Thyroid gland (tissue), 4 donors: ENCODE results near the gene GALNT15. TPM values are rescaled to one million over a fixed set of nuclear protein-coding genes. Genes with fewer than 3 reads are reported as not detected.

Experiments
- DNase-seq, 2 donors: peaks; one replicate each; pipeline ENCODE4 v3.0.0-alpha.2; 2019
- H3K27ac ChIP-seq, 3 donors: fragments of 200-600 bp; sonication (generic); 1 replicate in 2 of 3; 2 replicates in 1 of 3; pipeline ENCODE4 v1.5.1; 2016 to 2019; ENCODE audit warnings: mild to moderate bottlenecking in 1 of 3, moderate library complexity in 1 of 3
- H3K27me3 ChIP-seq: fragments of 200-600 bp; sonication (generic); one replicate; pipeline ENCODE4 v1.5.1; 2019
- H3K36me3 ChIP-seq, 2 donors: fragments of 200-600 bp; sonication (generic); one replicate each; pipeline ENCODE4 v1.5.1; 2016 to 2019
- H3K4me1 ChIP-seq, 2 donors: fragments of 200-600 bp; sonication (generic); one replicate each; pipeline ENCODE4 v1.5.1; 2017 to 2019
- H3K4me3 ChIP-seq, 3 donors: fragments of 200-600 bp; sonication (generic); replicated peaks in 1 of 3; 1 replicate in 2 of 3; 2 replicates in 1 of 3; pipeline ENCODE4 v1.5.1; 2016; ENCODE audit warnings: mild to moderate bottlenecking in 1 of 3
- H3K9me3 ChIP-seq: fragments of 200-600 bp; sonication (generic); one replicate; pipeline ENCODE4 v1.5.1; 2017
- POLR2A ChIP-seq, 2 donors: fragments of 450-650 bp; IDR thresholded peaks; one replicate each; pipeline ENCODE4 v1.6.1; 2017; ENCODE audit warnings: antibody characterized with exemption in 2 of 2, mild to moderate bottlenecking in 2 of 2, moderate library complexity in 1 of 2
- WGBS, 2 donors: methylation state at CpG; one replicate each; pipeline ENCODE4 v1.1.5; 2017; 5-methylcytosine and 5-hydroxymethylcytosine counted together
- intact Hi-C: fragments of 100-400 bp; cut with DNase I; formaldehyde crosslinking; loops from one replicate; pipeline ENCODE4 v1.15.1; 2023
- total RNA-seq, 4 donors: library from RNA; depleted of rRNA; stranded (reverse); fragments of >200 nt; gene quantifications; one replicate each; pipeline ENCODE4 v1.2.3, GENCODE V29; 2016
- TF ChIP-seq, protein P1 (sequence below), 6 experiments: fragments of 200-600 bp in 3 of 6; fragments of 450-650 bp in 3 of 6; sonication (generic) in 3 of 6; IDR thresholded peaks; one replicate each; pipeline ENCODE4 v1.5.1; 2016 to 2019; ENCODE audit warnings: antibody characterized with exemption in 6 of 6, mild to moderate bottlenecking in 2 of 6, inconsistent platforms in 1 of 6, moderate library complexity in 1 of 6

GALNT15 gene
- total RNA-seq, 4 donors from 2014 or later, result 21.3 to 226 (median 49.4) TPM

DNA sequence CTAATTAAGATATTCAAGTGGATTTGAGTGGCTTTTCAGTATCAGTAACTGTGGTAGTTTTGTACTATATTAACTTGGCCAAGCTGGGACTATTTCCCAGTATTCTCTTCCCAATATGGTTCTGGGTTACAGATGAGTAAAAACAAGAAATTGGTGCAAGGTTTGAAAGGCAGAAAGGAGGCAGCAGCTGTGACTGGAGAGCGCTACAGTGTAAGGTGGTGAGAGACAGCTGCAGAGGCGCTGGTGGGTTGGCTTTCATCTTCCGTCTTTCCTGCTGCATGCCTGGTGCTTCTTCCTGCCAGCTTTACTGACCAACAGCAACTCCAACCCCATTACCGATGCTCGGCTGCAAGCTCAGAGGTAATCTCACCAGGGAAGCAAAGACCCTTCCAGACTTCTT, 80.4 kb downstream of the GALNT15 start:
- intact Hi-C loops, result loop anchor here (5.0 kb wide), 1 partner anchor 438 kb away; no protein-coding TSS in a partner anchor
- no peak overlapping the region for H3K27ac ChIP-seq

GRCh38 chr3:16255326-16255725, 80.8 kb downstream of the GALNT15 start:
- WGBS, 2 donors, result 89 to 90% methylated on average over 3 of the region's 3 CpGs
- no peak for TF ChIP-seq POLR2A (IDR thresholded peaks at IDR 0.05)
- TF ChIP-seq, protein P1, sequence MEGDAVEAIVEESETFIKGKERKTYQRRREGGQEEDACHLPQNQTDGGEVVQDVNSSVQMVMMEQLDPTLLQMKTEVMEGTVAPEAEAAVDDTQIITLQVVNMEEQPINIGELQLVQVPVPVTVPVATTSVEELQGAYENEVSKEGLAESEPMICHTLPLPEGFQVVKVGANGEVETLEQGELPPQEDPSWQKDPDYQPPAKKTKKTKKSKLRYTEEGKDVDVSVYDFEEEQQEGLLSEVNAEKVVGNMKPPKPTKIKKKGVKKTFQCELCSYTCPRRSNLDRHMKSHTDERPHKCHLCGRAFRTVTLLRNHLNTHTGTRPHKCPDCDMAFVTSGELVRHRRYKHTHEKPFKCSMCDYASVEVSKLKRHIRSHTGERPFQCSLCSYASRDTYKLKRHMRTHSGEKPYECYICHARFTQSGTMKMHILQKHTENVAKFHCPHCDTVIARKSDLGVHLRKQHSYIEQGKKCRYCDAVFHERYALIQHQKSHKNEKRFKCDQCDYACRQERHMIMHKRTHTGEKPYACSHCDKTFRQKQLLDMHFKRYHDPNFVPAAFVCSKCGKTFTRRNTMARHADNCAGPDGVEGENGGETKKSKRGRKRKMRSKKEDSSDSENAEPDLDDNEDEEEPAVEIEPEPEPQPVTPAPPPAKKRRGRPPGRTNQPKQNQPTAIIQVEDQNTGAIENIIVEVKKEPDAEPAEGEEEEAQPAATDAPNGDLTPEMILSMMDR (IDR thresholded peaks at IDR 0.05), result no peak
- Histone ChIP-seq H3K9me3 (no peaks in the 10 kb centered on the region), H3K4me3 (no peak overlapping the region), H3K4me1 (no peaks in the 10 kb centered on the region), H3K27me3 (no peaks in the 10 kb centered on the region), H3K27ac (no peak overlapping the region), H3K36me3 (peaks cover 13 to 15% of the 10 kb centered on the region in 2 donors)
- DNase-seq, result no peak
- intact Hi-C loops, result no loop called here

More for the DNA sequence above, 80.4 kb downstream of the GALNT15 start:
- H3K4me1 ChIP-seq, result no peaks in the 10 kb centered on the region
- DNase-seq, result no peak
- WGBS, 2 donors, result 65 to 77% methylated on average over 5 of the region's 5 CpGs
- H3K4me3 ChIP-seq, result no peak overlapping the region
- H3K9me3 ChIP-seq, result no peaks in the 10 kb centered on the region
- no peak for TF ChIP-seq POLR2A (IDR thresholded peaks at IDR 0.05)
- TF ChIP-seq, protein P1 (IDR thresholded peaks at IDR 0.05), result no peak
- H3K36me3 ChIP-seq, result peaks cover 9 to 11% of the 10 kb centered on the region in 2 donors
- no peaks in the 10 kb centered on the region for H3K27me3 ChIP-seq

GRCh38 chr3:16255726-16256125, 81.2 kb downstream of the GALNT15 start:
- TF ChIP-seq, protein P1 (IDR thresholded peaks at IDR 0.05), result no peak
- no peak for TF ChIP-seq POLR2A (IDR thresholded peaks at IDR 0.05)
- H3K4me3 ChIP-seq, result no peak overlapping the region
- intact Hi-C loops, result no loop called here
- H3K27ac ChIP-seq, result no peak overlapping the region
- H3K4me1 ChIP-seq, result no peaks in the 10 kb centered on the region
- H3K27me3 ChIP-seq, result no peaks in the 10 kb centered on the region
- H3K9me3 ChIP-seq, result no peaks in the 10 kb centered on the region
- WGBS, 2 donors, result 60 to 74% methylated on average over 5 of the region's 5 CpGs
- DNase-seq, result no peak
- peaks cover 16 to 17% of the 10 kb centered on the region in 2 donors for H3K36me3 ChIP-seq

- Histone ChIP-seq H3K4me3 (no peak overlapping the region), H3K9me3 (no peaks in the 10 kb centered on the region), H3K4me1 (no peaks in the 10 kb centered on the region), H3K27ac (no peak overlapping the region), H3K27me3 (no peaks in the 10 kb centered on the region), H3K36me3 (peaks cover 16 to 17% of the 10 kb centered on the region in 2 donors)
- 91 to 92% methylated on average over 2 of the region's 2 CpGs for WGBS, 2 donors
- intact Hi-C loops, result no loop called here
- no peak for DNase-seq
- TF ChIP-seq, protein P1 (IDR thresholded peaks at IDR 0.05), result no peak
- no peak for TF ChIP-seq POLR2A (IDR thresholded peaks at IDR 0.05)
Measured at GRCh38 chr3:16257309-16257708, 82.8 kb downstream of the GALNT15 start.

DNA sequence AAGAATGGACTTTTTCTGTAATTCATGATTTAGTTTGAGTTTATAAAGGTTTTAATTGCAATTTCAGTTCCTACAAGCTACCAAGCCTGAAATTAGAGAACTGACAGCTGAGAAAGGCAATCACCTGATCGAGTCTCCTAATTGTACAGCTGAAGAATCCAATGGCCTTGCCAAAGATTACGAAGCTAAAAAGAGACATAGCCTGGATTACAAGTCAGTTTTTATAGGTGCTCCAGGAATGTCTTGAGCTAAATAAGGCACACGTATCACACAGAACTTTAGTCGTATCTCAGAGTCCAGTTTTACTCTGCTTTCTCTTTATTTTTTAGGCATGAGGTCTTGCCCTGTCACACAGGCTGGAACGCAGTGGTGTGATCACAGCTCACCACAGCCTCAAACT, 83.7 kb downstream of the GALNT15 start:
- peaks cover 16 to 17% of the 10 kb centered on the region in 2 donors for H3K36me3 ChIP-seq
- no peak for DNase-seq
- H3K27ac ChIP-seq, result no peak overlapping the region
- no peak for TF ChIP-seq POLR2A (IDR thresholded peaks at IDR 0.05)
- H3K4me1 ChIP-seq, result peaks cover 0 to 2% of the 10 kb centered on the region in 2 donors
- H3K9me3 ChIP-seq, result no peaks in the 10 kb centered on the region
- H3K27me3 ChIP-seq, result no peaks in the 10 kb centered on the region
- no peak overlapping the region for H3K4me3 ChIP-seq
- intact Hi-C loops, result no loop called here
- WGBS, 2 donors, result 71 to 90% methylated on average over 5 of the region's 5 CpGs
